Kidney (tissue), 14 donors: ENCODE data around the gene SYT1. TPM values are rescaled to one million over a fixed set of nuclear protein-coding genes. Genes with fewer than 3 reads are reported as not detected.
A peak's percentile ranks its signal among the peaks of the same experiment; 100 is the strongest.

Experiments
- DNase-seq, 5 donors: peaks; one replicate each; pipeline ENCODE4 v3.0.0-alpha.2; 2013 to 2020
- FAIRE-seq: peaks from 2 replicates; lab custom pipeline; 2012; peaks lifted over from hg19 to GRCh38; lab: Jason Lieb, UNC
- H3K27ac ChIP-seq, 2 donors: one replicate each; pipeline ENCODE4 v1.7.0; 2013; ENCODE audit warnings: low read depth in 2 of 2, low read length in 2 of 2, inconsistent platforms in 1 of 2
- H3K27me3 ChIP-seq: one replicate; pipeline ENCODE4 v1.7.1; 2013; ENCODE audit warnings: low read length, inconsistent platforms; ENCODE audit not compliant: control insufficient read depth, insufficient read depth
- H3K36me3 ChIP-seq, 3 donors: one replicate each; pipeline versions ENCODE4 v1.7.0 to v1.7.1; 2013; ENCODE audit warnings: low read length in 3 of 3, control low read depth in 1 of 3, inconsistent platforms in 1 of 3; ENCODE audit not compliant: insufficient read depth in 3 of 3, control insufficient read depth in 2 of 3
- H3K4me1 ChIP-seq, 3 donors: one replicate each; pipeline versions ENCODE4 v1.7.0 to v1.7.1; 2013; ENCODE audit warnings: low read length in 3 of 3, inconsistent platforms in 1 of 3, low read depth in 1 of 3; ENCODE audit not compliant: control insufficient read depth in 2 of 3, insufficient read depth in 2 of 3
- H3K4me3 ChIP-seq, 3 donors: one replicate each; pipeline versions ENCODE4 v1.7.0 to v1.8.1; 2013; ENCODE audit warnings: low read length in 3 of 3, control low read depth in 1 of 3, inconsistent platforms in 1 of 3
- H3K9ac ChIP-seq, 3 donors: one replicate each; pipeline versions ENCODE4 v1.7.0 to v1.7.1; 2013; ENCODE audit warnings: low read length in 3 of 3, control low read depth in 1 of 3, inconsistent platforms in 1 of 3
- H3K9me3 ChIP-seq, 3 donors: one replicate each; pipeline versions ENCODE4 v1.7.0 to v1.7.1; 2013; ENCODE audit warnings: low read length in 3 of 3, control low read depth in 1 of 3, inconsistent platforms in 1 of 3; ENCODE audit not compliant: control insufficient read depth in 2 of 3, insufficient read depth in 1 of 3
- intact Hi-C: fragments of 100-400 bp; cut with DNase I; formaldehyde crosslinking; loops from one replicate; pipeline ENCODE4 v1.11.1; 2022
- polyA plus RNA-seq: library from polyadenylated mRNA; stranded (reverse); fragments of 350-450 nt; fragmentation: Illumina TruSeq; extraction: RNeasy Lipid Tissue Mini Kit (QIAGEN cat#74804); gene quantifications from one replicate; pipeline ENCODE4 v1.2.3, GENCODE V29; 2014; ENCODE audit warnings: low read depth, low replicate concordance; ENCODE audit not compliant: insufficient read depth
- total RNA-seq: library from RNA; stranded (reverse); fragmentation: NEBNext Ultra II Directional; extraction: Animal tissue kit (Norgen Biotek cat#: 25700); gene quantifications from one replicate; pipeline ENCODE4 v1.2.1, GENCODE V29; 2021
- TF ChIP-seq, protein P1 (sequence below): IDR thresholded peaks from 3 replicates; pipeline ENCODE4 v1.5.1; 2012; ENCODE audit warnings: mild to moderate bottlenecking, moderate library complexity, borderline replicate concordance; ENCODE audit not compliant: insufficient read depth; ENCODE audit errors: extremely low read depth
- donor health status: control.
- donor health status: control.
- donor health status: control.
- donor health status: control.
- donor health status: control.
- donor health status: DM: yes; HTN: yes; CAD: no.
- donor health status: Normal renal cell carcinoma (clear cell type).

Gene SYT1
- total and polyA plus RNA-seq, 2 donors from 2014 or later = 0.69 to 1.2 TPM

DNA sequence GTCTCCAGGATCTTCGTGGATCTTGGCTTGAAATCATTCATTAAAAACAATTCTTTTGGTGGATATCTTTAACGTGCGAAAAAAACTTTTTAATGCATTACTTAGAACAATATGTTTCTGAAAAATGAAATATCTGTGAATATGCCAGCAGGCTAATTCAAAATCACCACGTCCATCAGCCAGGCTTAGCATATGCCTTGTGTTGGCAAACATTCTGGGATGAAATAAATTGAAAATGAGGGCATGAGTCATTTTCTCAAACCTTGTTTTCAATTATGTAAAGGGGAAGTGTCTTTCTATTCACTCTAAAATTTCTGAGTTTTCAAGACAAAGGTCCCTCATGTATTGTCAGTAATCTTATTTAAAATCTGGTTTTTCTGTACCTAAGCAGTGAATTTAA lies 432.3 kb downstream of the SYT1 start:
- DNase-seq (no peak), FAIRE-seq (no peak)
- Histone ChIP-seq H3K36me3 (no peaks in the 10 kb centered on the region), H3K4me3 (no peak overlapping the region), H3K9ac (no peak overlapping the region), H3K27me3 (no peaks in the 10 kb centered on the region), H3K4me1 (no peaks in the 10 kb centered on the region), H3K27ac (no peak overlapping the region), H3K9me3 (no peaks in the 10 kb centered on the region)
- intact Hi-C loops = no loop called here
- TF ChIP-seq, protein P1, sequence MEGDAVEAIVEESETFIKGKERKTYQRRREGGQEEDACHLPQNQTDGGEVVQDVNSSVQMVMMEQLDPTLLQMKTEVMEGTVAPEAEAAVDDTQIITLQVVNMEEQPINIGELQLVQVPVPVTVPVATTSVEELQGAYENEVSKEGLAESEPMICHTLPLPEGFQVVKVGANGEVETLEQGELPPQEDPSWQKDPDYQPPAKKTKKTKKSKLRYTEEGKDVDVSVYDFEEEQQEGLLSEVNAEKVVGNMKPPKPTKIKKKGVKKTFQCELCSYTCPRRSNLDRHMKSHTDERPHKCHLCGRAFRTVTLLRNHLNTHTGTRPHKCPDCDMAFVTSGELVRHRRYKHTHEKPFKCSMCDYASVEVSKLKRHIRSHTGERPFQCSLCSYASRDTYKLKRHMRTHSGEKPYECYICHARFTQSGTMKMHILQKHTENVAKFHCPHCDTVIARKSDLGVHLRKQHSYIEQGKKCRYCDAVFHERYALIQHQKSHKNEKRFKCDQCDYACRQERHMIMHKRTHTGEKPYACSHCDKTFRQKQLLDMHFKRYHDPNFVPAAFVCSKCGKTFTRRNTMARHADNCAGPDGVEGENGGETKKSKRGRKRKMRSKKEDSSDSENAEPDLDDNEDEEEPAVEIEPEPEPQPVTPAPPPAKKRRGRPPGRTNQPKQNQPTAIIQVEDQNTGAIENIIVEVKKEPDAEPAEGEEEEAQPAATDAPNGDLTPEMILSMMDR = no peak

- peak in 1 of 5 donors; percentile 13 for DNase-seq
- FAIRE-seq = no peak
Observed at GRCh38 chr12:79298506-79298905, 433.9 kb downstream of the SYT1 start.

GRCh38 chr12:79299447-79300198 lies 435.0 kb downstream of the SYT1 start:
- FAIRE-seq (no peak), DNase-seq (no peak)
- Histone ChIP-seq H3K27me3 (no peaks in the 10 kb centered on the region), H3K9me3 (no peaks in the 10 kb centered on the region), H3K27ac (no peak overlapping the region), H3K4me3 (no peak overlapping the region), H3K4me1 (no peaks in the 10 kb centered on the region), H3K9ac (no peak overlapping the region), H3K36me3 (no peaks in the 10 kb centered on the region)
- intact Hi-C loops = no loop called here
- TF ChIP-seq, protein P1 = no peak

More at GRCh38 chr12:79298506-79298905, 433.9 kb downstream of the SYT1 start:
- no peaks in the 10 kb centered on the region for H3K4me1 ChIP-seq
- H3K4me3 ChIP-seq = no peak overlapping the region
- H3K27ac ChIP-seq = no peak overlapping the region
- no peaks in the 10 kb centered on the region for H3K36me3 ChIP-seq
- no peak overlapping the region for H3K9ac ChIP-seq
- intact Hi-C loops = no loop called here
- H3K27me3 ChIP-seq = no peaks in the 10 kb centered on the region
- H3K9me3 ChIP-seq = no peaks in the 10 kb centered on the region
- TF ChIP-seq, protein P1 = no peak
